GM06990 (cell line): Measurements from ENCODE around the gene PTGR1.

Source experiments
- DNase-seq: peaks from one replicate; pipeline ENCODE4 v3.0.0-alpha.2; 2011; ENCODE audit not compliant: insufficient read length; ENCODE audit errors: extremely low read depth
- H3K27me3 ChIP-seq: replicated peaks from 2 replicates; pipeline ENCODE4 v1.6.0; 2011; ENCODE audit warnings: low read length; ENCODE audit not compliant: control insufficient read depth, insufficient read depth
- H3K36me3 ChIP-seq: 2 replicates; pipeline ENCODE4 v1.5.1; 2011; ENCODE audit warnings: low read length; ENCODE audit not compliant: control insufficient read depth, insufficient read depth
- H3K4me3 ChIP-seq: replicated peaks from 2 replicates; pipeline ENCODE4 v1.5.1; 2011; ENCODE audit warnings: low read depth, mild to moderate bottlenecking, control low read depth, low read length
- CTCF ChIP-seq: IDR thresholded peaks from 2 replicates; pipeline ENCODE4 v1.5.1; 2011; ENCODE audit warnings: low read length, control low read depth, mild to moderate bottlenecking, inconsistent platforms; ENCODE audit not compliant: insufficient read depth, poor library complexity, severe bottlenecking

The PTGR1 gene

DNA sequence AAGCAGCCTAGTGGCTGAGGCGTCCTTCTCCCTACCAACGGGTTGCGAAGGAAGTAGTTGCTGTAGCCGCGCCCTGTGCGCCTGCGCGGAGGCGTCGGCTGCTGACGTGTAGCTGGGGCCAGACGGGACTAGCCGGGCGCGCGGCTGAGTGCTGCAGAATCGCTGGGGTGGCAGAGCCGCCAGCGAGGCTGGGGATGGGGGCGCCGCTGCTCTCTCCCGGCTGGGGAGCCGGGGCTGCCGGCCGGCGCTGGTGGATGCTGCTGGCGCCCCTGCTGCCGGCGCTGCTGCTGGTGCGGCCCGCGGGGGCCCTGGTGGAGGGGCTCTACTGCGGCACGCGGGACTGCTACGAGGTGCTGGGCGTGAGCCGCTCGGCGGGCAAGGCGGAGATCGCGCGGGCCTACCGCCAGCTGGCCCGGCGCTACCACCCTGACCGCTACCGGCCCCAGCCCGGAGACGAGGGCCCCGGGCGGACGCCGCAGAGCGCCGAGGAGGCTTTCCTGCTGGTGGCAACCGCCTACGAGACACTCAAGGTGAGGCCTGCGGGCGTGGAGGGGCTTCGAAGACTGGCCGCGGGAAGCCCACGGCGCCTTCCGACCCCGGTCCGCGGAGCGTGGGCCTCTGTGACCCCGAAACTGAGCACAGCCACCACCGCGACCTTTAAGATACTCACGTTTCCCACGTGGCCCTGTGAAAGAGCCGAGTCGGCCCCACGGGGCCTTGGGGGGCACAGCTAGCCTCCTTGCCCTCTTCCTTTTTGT is 31.9 kb upstream of the PTGR1 start, which contains the start of gene DNAJC25:
Gene DNAJC25 (plus strand): TSS at position 121 of the 758 bp plus-strand sequence. CDS start 74 bp downstream, at position 195.
- DNase-seq = peak; percentile 99
- H3K27me3 ChIP-seq = no peaks in the 10 kb centered on the region
- peak within 1 kb of the TSS; percentile 90 for H3K4me3 ChIP-seq
- no peaks in the 10 kb centered on the region; the same call in 1 of the 2 replicates for H3K36me3 ChIP-seq
- no peak for TF ChIP-seq CTCF

DNA sequence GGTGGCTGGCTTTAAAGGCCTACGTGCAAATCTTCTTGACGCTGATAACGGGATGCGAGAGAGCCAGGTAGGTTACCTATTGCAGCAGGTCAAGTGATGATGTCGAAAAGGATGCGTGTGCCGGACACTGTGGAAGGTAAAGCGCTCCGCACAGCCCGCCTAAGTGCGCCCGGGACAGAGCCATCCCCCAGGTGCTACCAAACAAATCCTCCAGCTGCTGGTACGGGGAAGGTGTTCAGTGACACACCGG is 31.4 kb upstream of the PTGR1 start:
- Histone ChIP-seq H3K27me3 (no peaks in the 10 kb centered on the region), H3K36me3 (no peaks in the 10 kb centered on the region; the same call in 1 of the 2 replicates), H3K4me3 (peak overlapping the region; percentile 90)
- TF ChIP-seq CTCF = no peak
- no peak for DNase-seq

- TF ChIP-seq CTCF = no peak
These were observed 30.9 kb upstream of the PTGR1 start for GRCh38 chr9:111630182-111630963.

DNA sequence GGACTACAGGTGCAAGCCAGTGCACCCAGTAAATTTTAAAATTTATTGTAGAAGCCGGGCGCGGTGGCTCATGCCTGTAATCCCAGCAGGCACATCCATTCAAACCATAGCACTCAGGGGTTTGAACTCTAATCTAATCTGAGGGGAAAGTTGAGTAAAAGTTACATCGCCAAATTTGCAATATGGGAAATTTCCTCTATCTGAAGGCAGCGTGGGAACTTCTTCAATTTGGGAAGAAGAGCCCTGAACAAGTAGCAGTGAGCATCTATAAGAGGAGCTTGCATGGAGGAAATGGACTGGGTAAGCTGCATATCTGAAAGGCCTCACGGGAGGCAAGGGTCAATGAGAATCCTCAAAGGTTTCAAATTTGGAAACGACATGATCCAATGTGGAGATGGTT is 29.0 kb upstream of the PTGR1 start:
- DNase-seq = no peak
- no peak for TF ChIP-seq CTCF
- H3K36me3 ChIP-seq = no peaks in the 10 kb centered on the region; the same call in 1 of the 2 replicates

More at GRCh38 chr9:111630182-111630963, 30.9 kb upstream of the PTGR1 start:
- no peak for DNase-seq
- Histone ChIP-seq H3K27me3 (no peaks in the 10 kb centered on the region), H3K36me3 (no peaks in the 10 kb centered on the region; the same call in 1 of the 2 replicates), H3K4me3 (peak overlapping the region; percentile 90)

DNA sequence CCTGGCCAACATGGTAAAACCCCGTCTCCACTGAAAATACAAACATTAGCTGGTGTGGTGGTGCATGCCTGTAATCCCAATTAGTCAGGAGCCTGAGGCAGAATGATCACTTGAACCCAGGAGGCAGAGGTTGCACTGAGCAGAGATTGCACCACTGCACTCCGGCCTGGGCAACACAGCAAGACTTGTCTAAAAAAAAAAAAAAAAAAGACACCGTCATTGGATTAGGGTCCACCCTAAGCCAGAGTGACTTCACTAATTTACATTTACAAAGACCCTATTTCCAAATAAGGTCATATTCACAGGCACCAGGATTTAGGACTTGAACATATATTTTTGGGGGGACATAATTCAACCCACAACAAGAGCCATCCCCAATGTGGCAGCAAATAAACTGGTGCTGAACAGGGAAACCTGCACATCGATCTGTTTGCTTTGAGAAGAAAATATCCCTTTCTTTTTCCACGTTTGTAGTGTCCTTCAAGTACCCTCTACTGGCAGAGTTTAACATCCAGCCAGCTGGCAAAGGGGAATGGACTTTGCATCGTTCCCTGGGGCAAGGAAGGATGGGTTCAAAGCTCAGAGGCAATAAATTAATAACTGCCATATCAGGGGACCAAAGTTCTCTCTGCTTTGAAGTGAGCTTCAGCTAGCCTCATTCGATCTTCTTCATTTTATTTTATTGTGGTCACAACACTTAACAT is 28.0 kb upstream of the PTGR1 start:
- DNase-seq = no peak
- Histone ChIP-seq H3K36me3 (no peaks in the 10 kb centered on the region), H3K27me3 (no peaks in the 10 kb centered on the region), H3K4me3 (no peak overlapping the region)
- TF ChIP-seq CTCF = no peak

More for the DNA sequence above, 29.0 kb upstream of the PTGR1 start:
- no peaks in the 10 kb centered on the region for H3K27me3 ChIP-seq
- H3K4me3 ChIP-seq = no peak overlapping the region
